K562 (cell line): ENCODE data around the gene ASB18. TPM values are rescaled to one million over a fixed set of nuclear protein-coding genes. Genes with fewer than 3 reads are reported as not detected.

Source experiments
- ATAC-seq: fragments of 200-7000 bp; cut with Tn5 transposase; 3 replicates; pipeline ENCODE4 v1.9.1; 2020; ENCODE audit warnings: moderate library complexity
- BruUV-seq: library from RNA; stranded (reverse); fragments of 400-500 nt; replicated peaks from 2 replicates; lab custom pipeline; 2021; lab: Mats Ljungman, UMichigan
- CTCF ChIA-PET: fragments of 300-600 bp; formaldehyde crosslinking; extraction: SDS; loops from one replicate; lab custom pipeline; 2021; ENCODE audit warnings: low intra/inter-chr PET ratio; lab: Yijun Ruan, JAX
- POLR2A ChIA-PET: fragments of 300-600, 350-650 bp; sonication (Branson Sonifier 250); formaldehyde crosslinking; extraction: SDS; loops from one replicate; lab custom pipeline; 2021; ENCODE audit warnings: antibody characterized with exemption, inconsistent platforms; lab: Yijun Ruan, JAX
- DNase-seq, 4 experiments: peaks; one replicate each; pipeline versions ENCODE4 v3.0.0 to v3.0.0-alpha.2; 2011 to 2018; ENCODE audit warnings: low spot score in 3 of 4, mixed read lengths in 3 of 4; ENCODE audit errors: extremely low read depth in 1 of 4
- FAIRE-seq: peaks from 2 replicates; lab custom pipeline; 2011; peaks lifted over from hg19 to GRCh38; lab: Jason Lieb, UNC
- H2AFZ ChIP-seq: 2 replicates; pipeline ENCODE4 v1.6.0; 2011; ENCODE audit warnings: low read depth, low read length, control low read depth, inconsistent platforms
- H3K27ac ChIP-seq: fragments of 200-600 bp; 3 replicates; pipeline ENCODE4 v1.8.0; 2011; ENCODE audit warnings: low read depth, mild to moderate bottlenecking, control low read depth, inconsistent platforms, low read length, moderate library complexity, mixed read lengths; ENCODE audit errors: extremely low read depth
- H3K27me3 ChIP-seq, 2 experiments: fragments of 300-600 bp in 1 of 2; 2 replicates in 1 of 2; 3 replicates in 1 of 2; pipeline versions ENCODE4 v1.6.0 to v1.8.0; 2011; ENCODE audit warnings: inconsistent platforms in 2 of 2, low read length in 2 of 2, mild to moderate bottlenecking in 1 of 2, mixed read lengths in 1 of 2, moderate library complexity in 1 of 2; ENCODE audit not compliant: control insufficient read depth in 2 of 2, insufficient read depth in 2 of 2
- H3K36me3 ChIP-seq: fragments of 300-600 bp; 3 replicates; pipeline ENCODE4 v1.8.0; 2011; ENCODE audit warnings: mild to moderate bottlenecking, low read length, inconsistent platforms; ENCODE audit not compliant: control insufficient read depth, insufficient read depth
- H3K4me1 ChIP-seq, 2 experiments: fragments of 200-600 bp in 1 of 2; replicated peaks in 1 of 2; 2 replicates in 1 of 2; 3 replicates in 1 of 2; pipeline versions ENCODE4 v1.5.1 to v1.8.0; 2011; ENCODE audit warnings: inconsistent platforms in 2 of 2, low read length in 2 of 2, mild to moderate bottlenecking in 1 of 2, mixed read lengths in 1 of 2, moderate library complexity in 1 of 2; ENCODE audit not compliant: control insufficient read depth in 2 of 2, insufficient read depth in 2 of 2
- H3K4me2 ChIP-seq: 2 replicates; pipeline ENCODE4 v1.6.1; 2011; ENCODE audit warnings: low read length, control low read depth, inconsistent platforms, mixed read lengths; ENCODE audit not compliant: insufficient read depth
- H3K4me3 ChIP-seq: fragments of 200-600 bp; sonication (generic), shearing (Covaris generic); 2 replicates; pipeline ENCODE4 v1.5.1; 2016; ENCODE audit warnings: control low read depth, inconsistent platforms
- H3K79me2 ChIP-seq: fragments of 200-600 bp; 3 replicates; pipeline ENCODE4 v1.8.0; 2011; ENCODE audit warnings: low read length, inconsistent platforms; ENCODE audit not compliant: control insufficient read depth, insufficient read depth
- H3K9ac ChIP-seq, 2 experiments: 2 replicates each; pipeline versions ENCODE4 v1.6.0 to v1.6.1; 2011; ENCODE audit warnings: low read depth in 2 of 2, low read length in 2 of 2, control low read depth in 1 of 2, inconsistent platforms in 1 of 2, mild to moderate bottlenecking in 1 of 2, mixed read lengths in 1 of 2; ENCODE audit not compliant: insufficient read depth in 1 of 2
- H3K9me1 ChIP-seq: one replicate; pipeline ENCODE4 v1.6.0; 2011; ENCODE audit warnings: inconsistent platforms, mild to moderate bottlenecking, low read length, moderate library complexity; ENCODE audit not compliant: control insufficient read depth, insufficient read depth
- H3K9me3 ChIP-seq: replicated peaks from 2 replicates; pipeline ENCODE4 v1.5.1; 2011; ENCODE audit warnings: low read depth, low read length, inconsistent platforms; ENCODE audit not compliant: control insufficient read depth, insufficient read depth
- H4K20me1 ChIP-seq: replicated peaks from 2 replicates; pipeline ENCODE4 v1.6.1; 2011; ENCODE audit warnings: low read length, inconsistent platforms, mixed read lengths; ENCODE audit not compliant: control insufficient read depth, insufficient read depth
- ARHGAP35 ChIP-seq: fragments of 450-650 bp; IDR thresholded peaks from 2 replicates; pipeline ENCODE4 v1.6.1; 2018; ENCODE audit not compliant: partially characterized antibody
- FOXJ3 ChIP-seq: sonication (generic); formaldehyde crosslinking; IDR thresholded peaks from 2 replicates; pipeline ENCODE4 v1.4.0; 2020; ENCODE audit warnings: mild to moderate bottlenecking, missing genetic modification reagents
- NFE2 ChIP-seq: IDR thresholded peaks from 2 replicates; pipeline ENCODE4 v1.6.1; 2014; ENCODE audit warnings: antibody characterized with exemption, low read depth
- NR4A1 ChIP-seq, 2 experiments: fragments of 250-450 bp in 1 of 2; fragments of 450-650 bp in 1 of 2; sonication (Bioruptor Pico) in 1 of 2; IDR thresholded peaks; 2 replicates each; pipeline versions ENCODE4 v1.4.0 to v1.6.1; 2016 to 2020; ENCODE audit warnings: mild to moderate bottlenecking in 2 of 2, missing compliant biosample characterization in 1 of 2, missing genetic modification characterization in 1 of 2, moderate library complexity in 1 of 2
- RUNX1 ChIP-seq: sonication (generic); IDR thresholded peaks from 2 replicates; pipeline ENCODE4 v1.6.1; 2016; ENCODE audit warnings: antibody characterized with exemption, low read depth
- XRCC3 ChIP-seq: fragments of 450-650 bp; IDR thresholded peaks from 2 replicates; pipeline ENCODE4 v1.6.1; 2017; ENCODE audit warnings: mild to moderate bottlenecking, moderate library complexity
- ZBTB40 ChIP-seq, 2 experiments: fragments of 450-650 bp in 1 of 2; sonication (generic) in 1 of 2; formaldehyde crosslinking in 1 of 2; IDR thresholded peaks; 2 replicates each; pipeline versions ENCODE4 v1.7.1 to v1.9.0; 2016 to 2022; ENCODE audit warnings: inconsistent platforms in 1 of 2, mild to moderate bottlenecking in 1 of 2, missing genetic modification reagents in 1 of 2
- ZNF41 ChIP-seq: fragments of 250-450 bp; sonication (Bioruptor Pico); conservative IDR thresholded peaks from 2 replicates; pipeline ENCODE4 v1.4.0; 2020; ENCODE audit warnings: mild to moderate bottlenecking
- ZNF445 ChIP-seq: fragments of 250-450 bp; sonication (Bioruptor Pico); IDR thresholded peaks from 2 replicates; pipeline ENCODE4 v1.4.0; 2020; ENCODE audit warnings: low read depth, mild to moderate bottlenecking, moderate library complexity
- whole genome bisulfite sequencing: fragments of 100-300 bp; shearing (Covaris generic); methylation state at CpG from one replicate; pipeline ENCODE4 v1.1.6; 2016; ENCODE audit warnings: low coverage, mixed read lengths; ENCODE audit not compliant: insufficient coverage; ENCODE audit errors: missing lambda C conversion rate; 5-methylcytosine and 5-hydroxymethylcytosine counted together
- in situ Hi-C: fragments of 300-500 bp; cut with MboI; formaldehyde crosslinking; loops from 4 replicates; pipeline ENCODE4 v1.15.0; 2018; ENCODE audit warnings: inconsistent platforms, mixed read lengths
- intact Hi-C: fragments of 100-400 bp; cut with micrococcal nuclease; formaldehyde crosslinking; loops from 2 replicates; pipeline ENCODE4 v1.14.2; 2022
- polyA plus RNA-seq, 8 experiments: library from polyadenylated mRNA; depleted of rRNA in 4 of 8; stranded (reverse) in 5 of 8; unstranded in 3 of 8; fragments of >200 nt; fragmentation: Nextera tagmentation in 2 of 8; fragmentation: Illumina TruSeq in 1 of 8; extraction: Ambion mirVana in 2 of 8; extraction: Trizol in 1 of 8; gene quantifications; 2 replicates each; pipeline versions ENCODE4 v1.2.1 to v1.2.3, GENCODE V29; 2011 to 2014; ENCODE audit warnings: inconsistent platforms in 1 of 8, missing spikeins in 1 of 8
- total RNA-seq, 7 experiments: library from RNA; depleted of rRNA in 6 of 7; stranded (reverse); fragments of >200 nt in 6 of 7; fragmentation: Illumina TruSeq in 2 of 7; extraction: Trizol in 2 of 7; gene quantifications; 2 replicates each; pipeline versions ENCODE4 v1.2.1 to v1.2.3, GENCODE V29; 2011 to 2021; ENCODE audit warnings: low replicate concordance in 1 of 7
- TF ChIP-seq, protein P1 (sequence below): fragments of 250-450 bp; sonication (Bioruptor Pico); IDR thresholded peaks from 2 replicates; pipeline ENCODE4 v1.5.0; 2021
- TF ChIP-seq, protein P2 (sequence below): sonication (generic); IDR thresholded peaks from 2 replicates; pipeline ENCODE4 v1.6.1; 2016

The ASB18 gene
- total and polyA plus RNA-seq, 9 of the 15 experiments (the other 6 are each of a cell fraction or from before 2014, with no cell fraction given) = not detected

- H3K4me2 ChIP-seq = no peak overlapping the region
- ChIA-PET CTCF (no interaction called here), POLR2A (no interaction called here)
- 0% methylated on average over 4 of the region's 6 CpGs for WGBS
- DNase-seq (no peak), ATAC-seq (no peak), FAIRE-seq (no peak)
- no peaks in the 10 kb centered on the region for H3K9me1 ChIP-seq
- no peak overlapping the region for H3K27ac ChIP-seq
- H2AFZ ChIP-seq = no peak overlapping the region
- no peaks in the 10 kb centered on the region for H3K9me3 ChIP-seq
- no peaks in the 10 kb centered on the region for H3K79me2 ChIP-seq
- no peaks in the 10 kb centered on the region for H4K20me1 ChIP-seq
- H3K4me1 ChIP-seq = no peaks in the 10 kb centered on the region
- no TSS peak for BruUV-seq
- H3K4me3 ChIP-seq = no peak overlapping the region
- in situ Hi-C loops (no loop called here), intact Hi-C loops (no loop called here)
- H3K36me3 ChIP-seq = no peaks in the 10 kb centered on the region
- no peak overlapping the region for H3K9ac ChIP-seq
- H3K27me3 ChIP-seq = peaks cover 0 to 20% of the 10 kb centered on the region in 2 experiments; a peak in 2 of 5 replicates
- TF ChIP-seq FOXJ3 (no peak), ZNF41 (CRISPR knock-in tag) (no peak), ZNF445 (CRISPR knock-in tag) (no peak), XRCC3 (no peak), ZBTB40 (IDR thresholded peaks at IDR 0.05) (no peak), ZBTB40 (CRISPR knock-in tag; IDR thresholded peaks at IDR 0.05) (no peak), RUNX1 (no peak), NR4A1 (CRISPR knock-in tag; IDR thresholded peaks at IDR 0.05) (no peak), NR4A1 (tag; IDR thresholded peaks at IDR 0.05) (no peak), ARHGAP35 (no peak), NFE2 (no peak)
- TF ChIP-seq, protein P1, sequence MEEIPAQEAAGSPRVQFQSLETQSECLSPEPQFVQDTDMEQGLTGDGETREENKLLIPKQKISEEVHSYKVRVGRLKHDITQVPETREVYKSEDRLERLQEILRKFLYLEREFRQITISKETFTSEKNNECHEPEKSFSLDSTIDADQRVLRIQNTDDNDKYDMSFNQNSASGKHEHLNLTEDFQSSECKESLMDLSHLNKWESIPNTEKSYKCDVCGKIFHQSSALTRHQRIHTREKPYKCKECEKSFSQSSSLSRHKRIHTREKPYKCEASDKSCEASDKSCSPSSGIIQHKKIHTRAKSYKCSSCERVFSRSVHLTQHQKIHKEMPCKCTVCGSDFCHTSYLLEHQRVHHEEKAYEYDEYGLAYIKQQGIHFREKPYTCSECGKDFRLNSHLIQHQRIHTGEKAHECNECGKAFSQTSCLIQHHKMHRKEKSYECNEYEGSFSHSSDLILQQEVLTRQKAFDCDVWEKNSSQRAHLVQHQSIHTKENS (CRISPR knock-in tag) = no peak
- TF ChIP-seq, protein P2, sequence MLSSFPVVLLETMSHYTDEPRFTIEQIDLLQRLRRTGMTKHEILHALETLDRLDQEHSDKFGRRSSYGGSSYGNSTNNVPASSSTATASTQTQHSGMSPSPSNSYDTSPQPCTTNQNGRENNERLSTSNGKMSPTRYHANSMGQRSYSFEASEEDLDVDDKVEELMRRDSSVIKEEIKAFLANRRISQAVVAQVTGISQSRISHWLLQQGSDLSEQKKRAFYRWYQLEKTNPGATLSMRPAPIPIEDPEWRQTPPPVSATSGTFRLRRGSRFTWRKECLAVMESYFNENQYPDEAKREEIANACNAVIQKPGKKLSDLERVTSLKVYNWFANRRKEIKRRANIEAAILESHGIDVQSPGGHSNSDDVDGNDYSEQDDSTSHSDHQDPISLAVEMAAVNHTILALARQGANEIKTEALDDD = no peak
Measured at GRCh38 chr2:236293241-236293810, 29.1 kb upstream of the ASB18 start.
